ENCODE data around the gene ADGRE2.
A peak's percentile ranks its signal among the peaks of the same experiment; 100 is the strongest.
"Not testable (repeated sequence)": the region's sequence is repeated elsewhere in the genome, so short reads cannot be mapped to it uniquely, and the experiment has no call there.

Gene ADGRE2

DNA sequence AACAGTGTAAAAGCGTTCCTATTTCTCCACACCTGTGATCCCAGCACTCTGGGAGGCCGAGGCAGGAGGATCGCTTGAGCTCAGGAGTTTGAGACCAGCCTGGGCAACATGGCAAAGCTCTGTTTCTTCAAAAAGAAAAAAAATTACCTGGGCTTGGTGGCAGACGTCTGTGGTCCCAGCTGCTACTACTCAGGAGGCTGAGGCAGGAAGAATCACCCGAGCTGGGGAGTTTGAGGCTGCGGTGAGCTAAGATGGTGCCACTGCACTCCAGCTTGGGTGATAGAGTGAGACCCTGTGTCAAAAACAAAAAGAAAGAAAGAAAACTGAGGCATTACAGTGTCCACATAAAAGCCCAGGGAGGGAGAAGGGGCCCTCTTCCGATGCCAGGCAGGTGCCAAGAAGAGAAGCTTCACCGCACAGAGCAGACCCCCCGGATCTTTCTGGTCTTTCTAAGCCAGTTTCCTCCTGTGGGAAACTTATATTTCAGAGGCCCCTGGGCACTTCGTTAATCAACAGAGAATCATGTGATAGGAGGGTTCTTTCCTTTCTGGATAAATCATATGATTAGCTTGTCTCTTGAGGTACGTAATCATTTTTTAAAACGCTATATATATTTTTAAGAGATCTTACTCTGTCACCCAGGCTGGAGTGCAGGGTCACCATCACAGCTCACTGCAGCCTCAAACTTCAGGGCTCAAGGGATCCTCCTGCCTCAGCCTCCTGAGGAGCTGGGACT, at the start of gene ADGRE2:
Gene ADGRE2, minus strand, starts transcription at position 451 of the 736 bp plus-strand sequence. CDS start 1,804 bp downstream, outside the sequence.
- DNase-seq (ENCODE audit: extremely low spot score, insufficient read length, low read depth); FAIRE-seq: not testable (repeated sequence)

- no peak for DNase-seq (ENCODE audit: extremely low spot score, insufficient read length, low read depth)
- FAIRE-seq = no peak
Measured at GRCh38 chr19:14826006-14826405, 47.6 kb upstream of the ADGRE2 start.

GRCh38 chr19:14821937-14822336, 43.6 kb upstream of the ADGRE2 start:
- DNase-seq (ENCODE audit: extremely low spot score, insufficient read length, low read depth) = no peak

GRCh38 chr19:14818588-14818987, 40.2 kb upstream of the ADGRE2 start:
- DNase-seq (ENCODE audit: extremely low spot score, insufficient read length, low read depth) (no peak), FAIRE-seq (no peak)

More at GRCh38 chr19:14821937-14822336, 43.6 kb upstream of the ADGRE2 start:
- no peak for FAIRE-seq

GRCh38 chr19:14817052-14817451, 38.7 kb upstream of the ADGRE2 start:
- no peak for FAIRE-seq
- no peak for DNase-seq (ENCODE audit: extremely low spot score, insufficient read length, low read depth)

- DNase-seq (ENCODE audit: extremely low spot score, insufficient read length, low read depth) (no peak), FAIRE-seq (no peak)
Measured at GRCh38 chr19:14814982-14815652, 36.8 kb upstream of the ADGRE2 start.

DNA sequence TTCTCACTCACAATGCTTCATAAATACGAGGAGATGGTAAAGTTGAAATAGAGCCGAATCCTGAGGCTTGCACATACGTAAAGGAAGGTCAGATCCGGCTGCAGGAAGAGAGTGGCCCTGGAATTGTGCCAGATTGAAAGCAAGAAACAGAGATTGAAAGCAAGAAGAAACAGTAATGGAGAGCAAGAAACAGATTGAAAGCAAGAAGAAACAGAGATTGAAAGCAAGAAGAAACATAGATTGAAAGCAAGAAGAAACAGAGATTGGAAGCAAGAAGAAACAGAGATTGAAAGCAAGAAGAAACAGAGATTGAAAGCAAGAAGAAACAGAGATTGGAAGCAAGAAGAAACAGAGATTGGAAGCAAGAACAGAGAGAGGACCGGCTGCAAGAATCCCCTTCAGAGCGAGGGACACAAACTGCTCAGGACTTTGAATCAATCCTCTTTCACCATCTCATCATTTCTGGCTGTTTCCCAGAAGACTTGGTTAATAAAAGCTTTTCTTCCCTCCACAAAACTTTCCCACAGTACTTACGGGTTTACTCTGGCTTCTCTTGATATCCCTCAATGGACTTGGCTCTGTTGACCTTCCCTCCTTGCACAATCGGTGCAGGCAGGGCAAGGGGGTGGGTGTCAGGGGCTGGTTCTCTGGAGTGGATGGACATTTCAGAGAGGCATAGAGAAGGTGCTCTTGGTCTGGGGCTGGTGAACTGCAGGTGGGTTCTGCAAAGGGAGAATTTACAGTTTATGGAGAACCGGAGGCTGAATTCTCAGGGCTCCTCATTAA, 31.1 kb upstream of the ADGRE2 start:
- no peak for DNase-seq (ENCODE audit: extremely low spot score, insufficient read length, low read depth)
- no peak for FAIRE-seq

DNA sequence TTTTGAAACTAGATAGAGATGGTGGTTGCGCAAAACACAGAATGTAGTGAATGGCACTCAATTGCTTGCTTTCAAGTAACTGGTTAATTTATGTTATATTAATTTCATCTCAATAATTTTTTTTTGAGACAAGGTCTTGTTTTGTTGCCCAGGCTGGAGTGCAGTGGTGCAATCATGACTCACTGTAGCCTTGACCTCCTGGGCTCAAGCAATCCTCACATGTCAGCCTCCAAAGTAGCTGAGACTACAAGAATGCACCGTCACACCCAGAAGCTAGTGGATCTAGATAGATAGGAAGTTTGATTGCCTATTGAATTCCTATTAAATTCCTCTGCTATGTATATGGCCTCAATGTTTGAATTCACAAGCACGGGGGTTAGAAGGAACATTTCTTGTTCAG, 26.4 kb upstream of the ADGRE2 start:
- DNase-seq (ENCODE audit: extremely low spot score, insufficient read length, low read depth) = no peak
- FAIRE-seq = no peak

DNA sequence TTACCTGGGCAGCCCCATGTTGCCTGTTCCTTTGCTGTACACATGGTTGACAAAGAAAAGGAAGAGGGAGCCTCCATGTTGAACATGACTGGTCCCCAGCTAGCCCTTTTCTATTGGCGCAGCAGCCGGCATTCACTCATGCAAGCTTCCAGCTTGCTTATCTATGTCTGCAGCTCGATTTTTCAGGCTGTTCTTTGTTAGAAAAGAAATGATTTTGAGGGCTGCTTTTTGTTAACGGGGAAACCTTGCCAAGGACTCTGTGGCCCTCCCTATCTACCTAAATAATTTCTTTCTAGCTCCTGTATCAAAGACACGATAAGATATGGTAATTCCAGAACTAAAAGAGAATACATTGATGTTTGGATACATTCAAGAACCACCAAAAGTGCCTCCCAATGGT, 20.4 kb upstream of the ADGRE2 start:
- no peak for FAIRE-seq
- no peak for DNase-seq (ENCODE audit: extremely low spot score, insufficient read length, low read depth)

DNA sequence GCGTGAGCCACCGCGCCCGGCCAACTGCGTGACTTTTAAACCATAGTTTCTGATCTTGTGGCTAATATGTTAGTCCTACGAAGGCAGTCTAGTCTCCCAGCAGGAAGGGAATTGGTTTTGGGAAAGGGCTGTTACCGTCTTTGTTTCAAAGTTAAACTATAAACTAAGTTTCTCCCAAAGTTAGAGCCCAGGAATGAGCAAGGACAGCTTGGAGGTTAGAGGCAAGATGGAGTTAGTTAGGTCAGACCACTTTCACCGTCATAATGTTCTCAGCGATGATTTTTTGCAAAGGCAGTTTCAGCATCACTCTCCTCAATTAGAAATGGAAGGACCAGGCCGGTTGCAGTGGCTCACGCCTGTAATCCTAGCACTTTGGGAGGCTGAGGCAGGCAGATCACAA, 17.7 kb upstream of the ADGRE2 start:
- no peak for FAIRE-seq
- no peak for DNase-seq (ENCODE audit: extremely low spot score, insufficient read length, low read depth)

GRCh38 chr19:14795078-14795721, 16.8 kb upstream of the ADGRE2 start:
- no peak for FAIRE-seq

GRCh38 chr19:14792250-14792649, 13.9 kb upstream of the ADGRE2 start:
- FAIRE-seq; DNase-seq (ENCODE audit: extremely low spot score, insufficient read length, low read depth): not testable (repeated sequence)

More at GRCh38 chr19:14795078-14795721, 16.8 kb upstream of the ADGRE2 start:
- DNase-seq (ENCODE audit: extremely low spot score, insufficient read length, low read depth) = no peak

DNA sequence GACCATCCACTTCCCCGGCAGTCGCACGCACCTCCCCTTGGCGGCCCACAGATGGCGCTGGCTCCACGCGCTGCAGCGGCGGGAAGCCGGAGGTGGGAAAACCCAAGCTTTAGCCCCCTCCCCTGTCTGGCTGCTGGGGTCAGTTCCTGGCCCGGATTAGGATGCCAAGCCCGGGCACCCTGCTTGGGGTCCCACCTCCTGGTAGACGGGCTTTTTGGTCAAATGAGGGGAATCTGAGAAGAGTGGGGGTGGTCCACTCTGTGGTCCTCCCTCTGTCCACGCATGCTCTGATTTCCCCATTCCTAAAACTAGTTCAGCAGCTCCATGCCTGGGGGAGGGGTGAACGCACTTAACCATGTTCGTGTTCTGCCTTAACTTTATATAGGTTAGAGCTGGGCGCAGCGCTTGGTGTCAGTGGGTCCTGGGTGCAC, 8.1 kb upstream of the ADGRE2 start:
- FAIRE-seq (no peak), DNase-seq (ENCODE audit: extremely low spot score, insufficient read length, low read depth) (no peak)

GRCh38 chr19:14785102-14785793, 6.9 kb upstream of the ADGRE2 start:
- not testable (repeated sequence) for DNase-seq (ENCODE audit: extremely low spot score, insufficient read length, low read depth)
- peak; percentile 86 for FAIRE-seq

DNA sequence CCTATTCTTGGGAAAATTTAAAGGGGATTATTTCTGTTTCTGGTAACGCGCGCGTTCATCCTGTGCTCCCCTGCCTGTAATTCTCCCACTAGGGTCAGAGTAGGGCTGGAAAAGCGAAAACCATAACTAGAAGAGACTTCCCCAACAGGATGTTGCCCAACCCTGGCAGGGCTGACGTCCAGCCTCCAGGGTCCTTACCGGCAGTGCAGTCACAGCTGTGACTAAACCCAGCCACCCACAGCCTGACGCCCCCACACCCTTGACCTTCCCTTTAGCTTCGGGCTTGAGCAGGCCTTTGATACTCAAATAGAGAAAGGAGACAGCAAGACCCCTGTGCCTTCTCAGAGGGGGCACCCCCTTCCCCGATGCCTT, 6.4 kb upstream of the ADGRE2 start:
- DNase-seq (ENCODE audit: extremely low spot score, insufficient read length, low read depth); FAIRE-seq: not testable (repeated sequence)

- not testable (repeated sequence) for FAIRE-seq
Measured at GRCh38 chr19:14783410-14783998, 5.1 kb upstream of the ADGRE2 start.

DNA sequence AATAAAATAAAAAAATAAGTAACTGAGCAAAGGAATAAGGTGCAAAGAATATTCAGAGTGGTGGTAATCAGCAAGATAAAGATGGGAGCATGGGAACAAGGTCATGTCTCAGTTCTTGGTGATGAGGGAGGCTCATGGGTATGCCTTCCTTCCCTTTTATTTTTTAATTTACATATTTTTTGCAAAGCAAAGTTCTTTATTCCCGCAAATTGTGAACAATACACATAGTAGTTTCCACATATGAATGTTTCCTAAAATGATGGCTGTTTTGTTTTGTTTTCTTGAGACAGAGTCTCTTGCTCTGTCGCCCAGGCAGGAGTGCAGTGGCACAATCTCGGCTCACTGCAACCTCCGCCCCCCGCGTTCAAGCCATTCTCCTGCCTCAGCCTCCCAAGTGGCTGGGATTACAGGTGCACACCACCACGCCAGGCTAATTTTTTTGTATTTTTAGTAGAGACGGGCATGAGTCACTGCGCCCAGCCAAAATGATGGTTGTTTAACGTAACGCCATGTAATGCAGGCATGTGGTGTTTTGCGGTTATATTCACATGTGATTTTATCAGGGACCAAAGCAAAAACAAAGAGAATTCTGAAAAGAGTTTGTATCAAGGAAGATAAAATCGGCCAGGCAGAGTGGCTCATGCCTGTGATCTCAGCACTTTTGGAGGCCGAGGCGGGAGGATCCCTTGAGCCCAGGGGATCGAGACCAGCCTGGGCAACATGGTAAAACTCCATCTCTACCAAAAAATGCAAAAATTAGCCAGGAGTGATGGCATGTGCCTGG, 4.5 kb upstream of the ADGRE2 start:
- FAIRE-seq (no peak), DNase-seq (ENCODE audit: extremely low spot score, insufficient read length, low read depth) (no peak)

More at GRCh38 chr19:14783410-14783998, 5.1 kb upstream of the ADGRE2 start:
- DNase-seq (ENCODE audit: extremely low spot score, insufficient read length, low read depth) = not testable (repeated sequence)

Data from GM18507 (cell line).